Calu3 (cell line): Measurements from ENCODE around the gene TNIP2. TPM values are rescaled to one million over a fixed set of nuclear protein-coding genes. Genes with fewer than 3 reads are reported as not detected.

Experiments
- BruUV-seq: library from RNA; stranded (reverse); fragments of 400-500 nt; replicated peaks from 2 replicates; lab custom pipeline; 2021; lab: Mats Ljungman, UMichigan
- CTCF ChIA-PET: fragments of 300-600 bp; sonication (Branson Sonifier 250); formaldehyde crosslinking; loops from one replicate; lab custom pipeline; 2022; ENCODE audit warnings: antibody characterized with exemption; lab: Charles Lee
- DNase-seq: peaks from one replicate; pipeline ENCODE4 v3.0.0; 2022
- H3K27ac Mint-ChIP-seq: one replicate; pipeline ENCODE4 v1.8.0; 2022; ENCODE audit warnings: mixed read lengths; ENCODE audit not compliant: unreplicated experiment
- H3K27me3 Mint-ChIP-seq: one replicate; pipeline ENCODE4 v1.8.0; 2022; ENCODE audit warnings: mixed read lengths; ENCODE audit not compliant: unreplicated experiment
- H3K36me3 Mint-ChIP-seq: one replicate; pipeline ENCODE4 v1.8.0; 2022; ENCODE audit warnings: mild to moderate bottlenecking, moderate library complexity, mixed read lengths; ENCODE audit not compliant: insufficient read depth, unreplicated experiment
- H3K4me1 Mint-ChIP-seq: one replicate; pipeline ENCODE4 v1.8.0; 2022; ENCODE audit warnings: mild to moderate bottlenecking, low read depth, mixed read lengths; ENCODE audit not compliant: unreplicated experiment
- H3K4me3 Mint-ChIP-seq: one replicate; pipeline ENCODE4 v1.8.0; 2022; ENCODE audit warnings: mild to moderate bottlenecking, low read depth, moderate library complexity, mixed read lengths; ENCODE audit not compliant: unreplicated experiment
- H3K9me3 Mint-ChIP-seq: one replicate; pipeline ENCODE4 v1.8.0; 2022; ENCODE audit warnings: low read depth, mixed read lengths; ENCODE audit not compliant: unreplicated experiment
- CTCF ChIP-seq: fragments of 200-600 bp; IDR thresholded peaks from one replicate; pipeline ENCODE4 v1.8.0; 2022; ENCODE audit warnings: antibody characterized with exemption; ENCODE audit not compliant: unreplicated experiment
- intact Hi-C: fragments of 100-400 bp; cut with micrococcal nuclease; formaldehyde crosslinking; loops from one replicate; pipeline ENCODE4 v1.10.0; 2022; ENCODE audit not compliant: unreplicated experiment
- total RNA-seq: library from RNA; stranded (reverse); gene quantifications from 2 replicates; pipeline ENCODE4 v1.2.3, GENCODE V29; 2022

TNIP2 gene
- total RNA-seq, 1 experiment from 2014 or later: 18.7 TPM

DNA sequence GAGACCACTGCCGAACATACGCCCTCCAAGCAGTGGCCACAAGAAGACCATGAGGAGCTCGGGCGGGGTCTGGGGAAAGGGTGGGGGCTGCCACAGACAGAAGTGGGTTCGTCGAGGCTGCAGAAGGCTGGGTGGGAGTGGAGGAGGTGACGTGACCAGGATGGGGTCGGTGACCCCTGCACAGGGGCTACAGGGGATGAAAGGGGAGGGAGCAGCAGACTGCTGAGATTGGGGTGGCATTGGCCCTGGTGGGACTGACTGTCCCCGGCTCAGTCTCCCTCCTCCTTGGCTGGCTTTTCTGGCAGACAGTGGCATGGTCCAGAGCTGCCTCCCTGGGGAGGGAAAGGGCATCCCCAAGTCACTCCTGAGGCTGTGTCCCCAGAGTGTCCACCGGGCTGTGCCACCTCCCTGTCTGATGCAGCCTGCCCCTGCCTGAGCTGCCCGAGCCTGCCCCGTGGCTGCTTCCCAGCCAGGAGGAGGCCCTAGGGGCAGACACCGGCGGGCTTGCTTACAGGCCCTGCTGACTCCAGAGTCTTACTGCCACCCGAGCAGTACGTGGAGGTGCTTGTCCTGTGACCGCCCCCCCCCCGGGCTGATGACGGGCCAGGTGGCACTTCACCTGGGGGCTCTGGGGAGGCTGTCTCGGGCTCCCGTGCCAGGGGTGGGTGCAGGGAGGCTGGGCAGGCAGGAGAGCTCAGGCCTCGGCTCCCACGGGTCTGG is 44.0 kb upstream of the TNIP2 start:
- peaks cover 23% of the 10 kb centered on the region for H3K4me1 Mint-ChIP-seq
- TF ChIP-seq CTCF: no peak
- no peaks in the 10 kb centered on the region for H3K27me3 Mint-ChIP-seq
- BruUV-seq: no TSS peak
- intact Hi-C loops: no loop called here
- no peak overlapping the region for H3K27ac Mint-ChIP-seq
- no peak for DNase-seq
- peaks cover 9% of the 10 kb centered on the region for H3K36me3 Mint-ChIP-seq
- H3K4me3 Mint-ChIP-seq: no peak overlapping the region
- H3K9me3 Mint-ChIP-seq: no peaks in the 10 kb centered on the region
- CTCF ChIA-PET: interaction anchor here (0.6 kb wide), 1 partner anchor 11 kb away, joined by 3 read pairs; no protein-coding TSS in a partner anchor

DNA sequence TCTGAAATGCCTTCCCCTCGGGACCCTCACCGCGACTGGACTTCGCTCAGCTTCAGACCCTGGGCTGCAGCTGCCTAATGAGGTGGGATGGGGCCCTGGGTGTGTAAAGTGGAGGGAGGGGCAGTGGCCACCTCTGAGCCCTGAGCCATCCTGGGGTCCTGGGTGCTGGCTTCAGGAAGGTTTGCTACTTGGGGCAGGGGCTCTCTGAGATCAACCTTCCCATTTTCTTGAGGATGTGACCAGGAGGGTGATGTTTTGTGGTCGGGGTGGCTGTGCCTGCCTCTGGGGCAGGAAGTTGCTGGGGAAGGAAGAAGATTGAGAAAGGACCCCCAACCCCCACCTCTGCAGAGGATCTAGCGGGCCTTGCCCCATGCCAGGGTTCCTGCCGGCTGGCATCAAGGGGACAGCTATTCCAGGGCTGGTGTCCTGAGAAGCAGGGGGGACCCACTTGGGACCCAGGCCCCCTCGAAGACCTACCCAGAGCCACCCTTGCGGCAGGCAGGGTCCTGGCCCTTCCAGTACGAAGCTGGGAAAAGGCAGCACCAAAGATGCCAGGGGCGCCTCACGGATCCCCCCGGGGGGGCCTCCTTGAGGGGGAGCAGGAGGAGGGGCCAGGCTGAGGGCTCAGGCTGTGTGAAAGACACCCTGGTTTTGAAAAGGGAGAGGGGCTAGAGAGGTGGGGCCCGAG is 43.2 kb upstream of the TNIP2 start:
- peaks cover 16% of the 10 kb centered on the region for H3K4me1 Mint-ChIP-seq
- CTCF ChIA-PET: interaction anchor here (0.6 kb wide), 1 partner anchor 12 kb away, joined by 3 read pairs; no protein-coding TSS in a partner anchor
- no TSS peak for BruUV-seq
- H3K27ac Mint-ChIP-seq: no peak overlapping the region
- DNase-seq: no peak
- no peak overlapping the region for H3K4me3 Mint-ChIP-seq
- no peak for TF ChIP-seq CTCF
- H3K27me3 Mint-ChIP-seq: no peaks in the 10 kb centered on the region
- H3K9me3 Mint-ChIP-seq: no peaks in the 10 kb centered on the region
- intact Hi-C loops: no loop called here
- H3K36me3 Mint-ChIP-seq: peaks cover 17% of the 10 kb centered on the region

- DNase-seq: no peak
- H3K9me3 Mint-ChIP-seq: no peaks in the 10 kb centered on the region
- H3K36me3 Mint-ChIP-seq: peaks cover 22% of the 10 kb centered on the region
- H3K4me1 Mint-ChIP-seq: peaks cover 15% of the 10 kb centered on the region
- H3K27me3 Mint-ChIP-seq: no peaks in the 10 kb centered on the region
- no TSS peak for BruUV-seq
- no peak for TF ChIP-seq CTCF
- CTCF ChIA-PET: no interaction called here
- H3K4me3 Mint-ChIP-seq: no peak overlapping the region
- H3K27ac Mint-ChIP-seq: no peak overlapping the region
- intact Hi-C loops: no loop called here
These were observed 42.5 kb upstream of the TNIP2 start for GRCh38 chr4:2798399-2799223.

DNA sequence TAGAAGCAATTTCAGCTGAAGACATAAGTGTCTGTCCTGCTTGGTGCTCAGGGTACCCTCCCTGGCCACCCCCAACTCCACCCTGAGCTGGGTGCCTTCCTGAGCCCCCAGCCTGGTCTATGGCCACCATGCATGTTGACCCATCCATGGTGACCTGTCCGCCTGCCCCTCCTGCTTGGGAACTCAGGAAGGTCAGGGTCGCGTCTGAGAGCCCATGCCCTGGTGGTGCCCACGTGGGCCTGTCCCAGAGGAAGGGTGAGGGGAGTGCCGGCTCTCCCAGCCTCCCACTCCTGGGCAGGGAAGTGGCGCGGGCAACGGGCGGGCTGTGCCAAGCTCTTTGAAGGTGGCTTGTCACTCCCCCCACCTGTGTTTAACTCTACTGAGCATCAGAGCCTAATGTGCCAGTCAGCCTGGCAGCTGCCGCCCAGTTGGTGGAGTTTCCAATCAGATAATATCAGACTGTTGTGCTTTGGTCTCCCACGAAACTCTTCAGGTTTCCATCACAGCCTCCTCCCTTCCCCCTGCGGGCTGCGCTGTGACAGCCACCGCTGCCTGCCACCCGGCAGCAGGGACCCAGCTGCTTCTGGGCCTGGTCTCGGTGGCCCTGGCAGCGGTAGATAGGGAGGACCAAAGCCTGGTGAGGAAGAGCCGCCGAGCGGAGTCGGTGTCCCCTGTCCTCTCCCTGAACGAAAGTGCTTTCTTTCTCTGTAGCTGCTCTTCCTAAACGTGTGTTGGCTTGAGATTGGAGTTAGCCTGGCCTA is 41.6 kb upstream of the TNIP2 start:
- no peaks in the 10 kb centered on the region for H3K27me3 Mint-ChIP-seq
- peaks cover 15% of the 10 kb centered on the region for H3K4me1 Mint-ChIP-seq
- no peak overlapping the region for H3K27ac Mint-ChIP-seq
- CTCF ChIA-PET: no interaction called here
- H3K9me3 Mint-ChIP-seq: no peaks in the 10 kb centered on the region
- no peak overlapping the region for H3K4me3 Mint-ChIP-seq
- TF ChIP-seq CTCF: no peak
- intact Hi-C loops: no loop called here
- no TSS peak for BruUV-seq
- peaks cover 22% of the 10 kb centered on the region for H3K36me3 Mint-ChIP-seq
- no peak for DNase-seq
